Subcutaneous adipose tissue (tissue), 4 donors: Measurements from ENCODE around the gene RXRA. TPM values are rescaled to one million over a fixed set of nuclear protein-coding genes. Genes with fewer than 3 reads are reported as not detected.

Experiments used
- CTCF ChIP-seq: fragments of 450-650 bp; IDR thresholded peaks from one replicate; pipeline ENCODE4 v1.5.1; 2016; ENCODE audit warnings: low read depth, mild to moderate bottlenecking, control low read depth, antibody characterized with exemption, moderate library complexity
- total RNA-seq, 4 donors: library from RNA; depleted of rRNA; stranded (reverse); fragments of >200 nt; gene quantifications; one replicate each; pipeline ENCODE4 v1.1.0, GENCODE V29; 2016

Gene RXRA
- total RNA-seq, 4 donors from 2014 or later, result 39.1 to 141 (median 53.6) TPM

- TF ChIP-seq CTCF, result no peak
Measured at GRCh38 chr9:134329886-134330285, 3.6 kb downstream of the RXRA start.

- TF ChIP-seq CTCF, result no peak
Measured at GRCh38 chr9:134330590-134330989, 4.3 kb downstream of the RXRA start.

- no peak for TF ChIP-seq CTCF
Measured at GRCh38 chr9:134331186-134332025, 5.2 kb downstream of the RXRA start.

GRCh38 chr9:134332266-134332665 lies 6.0 kb downstream of the RXRA start:
- no peak for TF ChIP-seq CTCF

- TF ChIP-seq CTCF, result no peak
Measured at GRCh38 chr9:134332841-134333233, 6.6 kb downstream of the RXRA start.

GRCh38 chr9:134333234-134333873 lies 7.1 kb downstream of the RXRA start:
- no peak for TF ChIP-seq CTCF

GRCh38 chr9:134333874-134334581 lies 7.8 kb downstream of the RXRA start:
- no peak for TF ChIP-seq CTCF
